Mesodermal cell (in vitro differentiated cells): ENCODE data around the gene KCNK16.

Experiments used
- H3K27ac ChIP-seq: 2 replicates; pipeline ENCODE4 v1.7.0; 2013; ENCODE audit warnings: mild to moderate bottlenecking, low read depth, low read length, moderate library complexity; ENCODE audit not compliant: severe bottlenecking
- H3K36me3 ChIP-seq: 2 replicates; pipeline ENCODE4 v1.7.1; 2013; ENCODE audit warnings: mild to moderate bottlenecking, low read length, moderate library complexity; ENCODE audit not compliant: control insufficient read depth, insufficient read depth
- H3K4me1 ChIP-seq: one replicate; pipeline ENCODE4 v1.7.1; 2013; ENCODE audit warnings: mild to moderate bottlenecking, low read length; ENCODE audit not compliant: insufficient read depth, control insufficient read depth, poor library complexity, severe bottlenecking
- H3K4me3 ChIP-seq: 2 replicates; pipeline ENCODE4 v1.7.0; 2013; ENCODE audit warnings: low read length, control low read depth, mild to moderate bottlenecking; ENCODE audit not compliant: insufficient read depth, poor library complexity, severe bottlenecking; ENCODE audit errors: extremely low read depth
- H3K9me3 ChIP-seq: 2 replicates; pipeline ENCODE4 v1.7.1; 2013; ENCODE audit warnings: mild to moderate bottlenecking, low read length, moderate library complexity; ENCODE audit not compliant: control insufficient read depth
- WGBS, 2 experiments: methylation state at CpG; one replicate each; pipeline ENCODE4 v1.1.5; 2013; ENCODE audit warnings: missing lambda C conversion rate in 2 of 2; ENCODE audit not compliant: insufficient coverage in 2 of 2; 5-methylcytosine and 5-hydroxymethylcytosine counted together

The KCNK16 gene

DNA sequence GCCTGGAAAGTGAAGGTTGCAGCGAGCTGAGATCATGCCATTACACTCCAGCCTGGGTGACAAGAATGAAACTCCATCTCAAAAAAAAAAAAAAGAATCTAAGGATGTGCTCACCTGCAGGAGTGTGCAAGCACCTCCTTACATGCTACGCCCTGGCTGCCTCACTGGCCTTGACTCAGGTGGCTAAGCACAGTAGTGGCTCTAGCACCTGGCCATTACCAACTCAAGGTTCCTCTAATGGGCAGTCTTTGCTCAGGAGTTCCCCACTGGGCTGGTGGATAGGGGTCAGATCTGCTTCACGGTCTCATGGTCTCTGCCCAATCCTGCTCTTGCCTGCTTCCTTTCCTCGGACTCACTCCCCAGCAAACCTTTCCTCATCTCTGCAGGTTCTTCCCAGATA lies 48.0 kb downstream of the KCNK16 start:
- no peak overlapping the region for H3K27ac ChIP-seq
- 63 to 100% methylated on average over 2 to 3 of the region's 4 CpGs for WGBS, 2 experiments
- no peaks in the 10 kb centered on the region for H3K4me1 ChIP-seq
- H3K4me3 ChIP-seq: no peak overlapping the region
- no peaks in the 10 kb centered on the region for H3K9me3 ChIP-seq
- no peaks in the 10 kb centered on the region for H3K36me3 ChIP-seq

DNA sequence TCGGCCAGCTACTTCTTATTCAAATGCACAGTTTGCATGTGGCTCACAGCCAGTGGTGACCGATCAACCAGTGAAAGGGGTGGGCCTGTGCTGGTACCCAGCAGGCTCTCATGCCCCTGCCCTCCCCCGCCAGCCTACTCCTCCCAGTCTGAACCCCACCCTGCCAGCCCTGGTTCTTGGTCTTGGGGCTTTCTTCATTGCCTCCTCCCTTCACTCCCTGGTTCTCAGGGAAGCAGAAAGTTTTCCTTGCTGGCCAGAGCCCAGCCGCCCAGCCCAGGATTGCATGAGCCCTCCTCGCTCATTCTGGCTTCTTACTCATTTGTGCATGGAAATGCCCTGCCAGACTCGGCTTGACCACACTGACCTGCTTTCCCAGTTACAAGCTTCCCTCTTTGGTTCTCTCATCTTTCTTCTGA lies 49.1 kb downstream of the KCNK16 start:
- WGBS, 2 experiments: 42 to 51% methylated on average over 5 to 6 of the region's 6 CpGs
- H3K9me3 ChIP-seq: no peaks in the 10 kb centered on the region

DNA sequence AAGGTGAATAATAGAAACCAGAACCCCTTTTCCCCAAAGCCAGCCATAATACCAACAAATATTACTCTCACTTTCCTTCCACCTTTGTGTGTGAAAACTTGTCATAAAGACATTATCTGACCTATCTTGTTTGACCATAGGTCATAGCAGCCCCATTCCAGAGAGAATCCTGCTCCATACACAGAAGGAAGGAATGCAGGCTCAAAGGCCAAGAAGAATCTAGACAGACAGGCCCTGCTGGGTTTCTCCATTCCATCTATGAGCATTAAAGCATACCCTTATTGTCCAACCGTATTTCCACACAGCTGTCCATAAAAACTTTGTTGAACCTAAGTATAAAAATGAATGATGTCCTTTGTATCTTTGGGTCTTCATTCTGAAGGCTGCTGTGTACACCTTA lies 52.5 kb downstream of the KCNK16 start:
- WGBS, 2 experiments: no CpG with 5 or more reads among the region's 1 CpG
- no peak overlapping the region for H3K4me3 ChIP-seq
- no peaks in the 10 kb centered on the region for H3K9me3 ChIP-seq
- no peak overlapping the region for H3K27ac ChIP-seq
- H3K4me1 ChIP-seq: peaks cover 5% of the 10 kb centered on the region
- no peaks in the 10 kb centered on the region for H3K36me3 ChIP-seq

More for the DNA sequence above, 49.1 kb downstream of the KCNK16 start:
- no peaks in the 10 kb centered on the region for H3K36me3 ChIP-seq
- H3K4me1 ChIP-seq: peaks cover 5% of the 10 kb centered on the region
- H3K4me3 ChIP-seq: no peak overlapping the region
- no peak overlapping the region for H3K27ac ChIP-seq

DNA sequence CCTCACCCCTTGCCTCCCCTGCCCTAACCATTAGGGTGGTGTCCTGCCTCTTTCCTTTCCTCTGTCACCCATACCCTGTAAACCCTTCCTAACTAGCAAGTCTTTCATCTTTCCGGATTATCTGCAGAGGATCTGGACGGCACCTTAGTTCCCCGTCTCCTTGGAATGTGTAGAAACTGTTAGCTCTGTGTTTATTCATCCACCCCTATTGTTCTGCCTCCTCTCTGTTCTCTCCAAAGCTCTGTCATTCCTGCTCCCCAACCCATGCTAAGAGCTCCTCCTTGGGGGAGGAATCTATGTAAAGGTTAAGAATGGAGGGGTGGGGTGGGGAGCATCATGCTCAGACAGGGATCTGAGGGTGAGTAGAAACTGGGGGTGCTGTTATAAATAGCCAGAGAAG lies 53.8 kb downstream of the KCNK16 start:
- Histone ChIP-seq H3K4me3 (no peak overlapping the region), H3K9me3 (no peaks in the 10 kb centered on the region), H3K27ac (no peak overlapping the region), H3K4me1 (peaks cover 5% of the 10 kb centered on the region), H3K36me3 (no peaks in the 10 kb centered on the region)
- WGBS, 2 experiments: no CpG with 5 or more reads among the region's 3 CpGs

DNA sequence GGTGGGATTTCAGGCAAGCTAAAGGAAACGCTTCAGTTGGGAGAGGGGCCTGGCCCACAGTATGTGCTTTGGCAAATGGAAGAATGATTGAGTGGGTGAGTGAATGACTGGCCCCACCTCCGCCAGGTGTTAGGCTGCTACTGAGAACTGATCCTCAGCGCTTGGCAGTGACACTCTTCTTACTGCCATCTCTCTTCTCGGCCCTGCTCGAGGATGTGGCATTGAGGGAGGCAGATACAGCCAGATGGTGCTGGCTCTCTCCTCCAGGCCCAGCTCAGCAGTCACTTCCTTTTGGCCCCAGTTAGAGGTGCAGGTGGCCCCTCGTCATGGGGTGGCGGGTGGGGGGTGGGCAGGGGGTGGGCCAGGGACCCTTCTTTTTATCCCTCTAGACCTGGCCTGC lies 54.3 kb downstream of the KCNK16 start:
- no peaks in the 10 kb centered on the region for H3K36me3 ChIP-seq
- no peaks in the 10 kb centered on the region for H3K9me3 ChIP-seq
- H3K27ac ChIP-seq: no peak overlapping the region
- 97 to 100% methylated on average over 1 to 3 of the region's 7 CpGs for WGBS, 2 experiments
- peaks cover 5% of the 10 kb centered on the region for H3K4me1 ChIP-seq
- no peak overlapping the region for H3K4me3 ChIP-seq

DNA sequence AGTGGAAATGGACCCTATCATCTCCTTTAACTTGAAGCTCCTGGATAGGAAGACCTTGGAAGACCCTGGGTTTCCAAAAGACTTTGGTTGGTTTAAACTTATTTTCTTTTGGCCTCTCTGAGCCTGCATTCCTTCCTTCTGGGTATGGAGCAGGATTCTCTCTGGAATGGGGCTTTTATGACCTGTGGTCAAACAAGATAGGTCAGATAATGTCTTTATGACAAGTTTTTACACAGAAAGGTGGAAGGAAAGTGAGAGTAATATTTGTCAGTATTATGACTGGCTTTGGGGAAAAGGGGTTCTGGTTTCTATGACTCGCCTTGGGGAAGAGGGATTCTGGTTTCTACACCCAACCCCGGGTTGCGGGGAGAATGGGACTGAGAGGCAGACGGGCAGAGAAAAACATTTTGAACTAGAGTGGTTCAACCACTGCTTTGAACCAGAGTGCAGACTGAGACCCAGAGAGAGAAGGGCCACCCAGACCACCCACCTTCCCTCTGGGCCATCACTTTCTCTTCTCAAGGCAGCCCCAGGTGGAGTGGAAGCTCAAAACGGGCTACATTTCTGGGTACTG lies 55.6 kb downstream of the KCNK16 start:
- Histone ChIP-seq H3K36me3 (no peaks in the 10 kb centered on the region), H3K27ac (no peak overlapping the region), H3K4me3 (no peak overlapping the region), H3K9me3 (no peaks in the 10 kb centered on the region), H3K4me1 (peaks cover 5% of the 10 kb centered on the region)
- WGBS, 2 experiments: 96 to 97% methylated on average over 4 of the region's 5 CpGs

DNA sequence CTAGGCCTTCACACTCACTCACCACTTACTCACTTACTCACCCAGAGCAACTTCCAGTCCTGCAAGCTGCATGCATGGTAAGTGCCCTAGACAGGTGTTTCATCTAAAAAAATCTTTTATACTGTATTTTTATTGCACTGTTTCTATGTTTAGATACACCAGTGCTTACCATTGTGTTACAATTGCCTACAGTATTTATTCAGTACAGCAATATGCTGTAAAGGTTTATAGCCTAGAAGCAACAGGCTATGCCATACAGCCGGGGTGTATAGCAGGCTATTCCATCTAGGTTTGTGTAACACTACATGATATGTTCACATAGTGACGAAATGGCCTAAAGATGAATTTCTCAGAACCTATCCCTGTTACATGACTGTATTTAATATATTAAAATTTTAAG lies 56.1 kb downstream of the KCNK16 start:
- Histone ChIP-seq H3K4me1 (peaks cover 5% of the 10 kb centered on the region), H3K9me3 (peaks cover under 1% of the 10 kb centered on the region), H3K27ac (no peak overlapping the region), H3K4me3 (no peak overlapping the region), H3K36me3 (no peaks in the 10 kb centered on the region)
- whole genome bisulfite sequencing, 2 experiments: no CpG with 5 or more reads among the region's 2 CpGs
